D721Med (cell line): ENCODE results near the gene SLC4A4.

Experiments used
- DNase-seq: peaks from one replicate; pipeline ENCODE4 v3.0.0; 2011; ENCODE audit warnings: low spot score; ENCODE audit not compliant: insufficient read length
- FAIRE-seq: peaks from 2 replicates; lab custom pipeline; 2011; peaks lifted over from hg19 to GRCh38; lab: Jason Lieb, UNC
- TF ChIP-seq, protein P1 (sequence below): IDR thresholded peaks from 2 replicates; pipeline ENCODE4 v1.5.1; 2012; ENCODE audit warnings: mild to moderate bottlenecking, control low read depth; ENCODE audit not compliant: insufficient read depth; ENCODE audit errors: missing control alignments

Gene SLC4A4

DNA sequence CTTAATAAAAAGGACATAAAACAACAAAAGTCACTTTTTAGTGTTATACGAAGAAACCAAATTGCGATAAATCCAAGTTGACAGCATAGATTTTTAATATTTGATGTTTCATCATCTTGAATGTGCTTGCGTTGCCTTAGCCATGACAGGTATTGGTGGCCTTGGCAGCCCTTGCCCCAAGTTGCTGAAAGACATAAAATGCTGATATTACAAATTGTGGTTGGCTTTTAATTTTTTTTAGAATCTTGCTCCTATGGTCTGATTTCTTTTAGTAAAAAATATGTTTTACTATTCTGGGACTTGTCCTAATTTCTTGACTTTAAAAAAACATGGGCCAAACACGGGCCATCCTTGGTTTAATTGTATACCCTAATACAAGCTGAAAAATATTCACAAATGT, 122.6 kb downstream of the SLC4A4 start:
- FAIRE-seq = no peak
- no peak for DNase-seq
- TF ChIP-seq, protein P1, sequence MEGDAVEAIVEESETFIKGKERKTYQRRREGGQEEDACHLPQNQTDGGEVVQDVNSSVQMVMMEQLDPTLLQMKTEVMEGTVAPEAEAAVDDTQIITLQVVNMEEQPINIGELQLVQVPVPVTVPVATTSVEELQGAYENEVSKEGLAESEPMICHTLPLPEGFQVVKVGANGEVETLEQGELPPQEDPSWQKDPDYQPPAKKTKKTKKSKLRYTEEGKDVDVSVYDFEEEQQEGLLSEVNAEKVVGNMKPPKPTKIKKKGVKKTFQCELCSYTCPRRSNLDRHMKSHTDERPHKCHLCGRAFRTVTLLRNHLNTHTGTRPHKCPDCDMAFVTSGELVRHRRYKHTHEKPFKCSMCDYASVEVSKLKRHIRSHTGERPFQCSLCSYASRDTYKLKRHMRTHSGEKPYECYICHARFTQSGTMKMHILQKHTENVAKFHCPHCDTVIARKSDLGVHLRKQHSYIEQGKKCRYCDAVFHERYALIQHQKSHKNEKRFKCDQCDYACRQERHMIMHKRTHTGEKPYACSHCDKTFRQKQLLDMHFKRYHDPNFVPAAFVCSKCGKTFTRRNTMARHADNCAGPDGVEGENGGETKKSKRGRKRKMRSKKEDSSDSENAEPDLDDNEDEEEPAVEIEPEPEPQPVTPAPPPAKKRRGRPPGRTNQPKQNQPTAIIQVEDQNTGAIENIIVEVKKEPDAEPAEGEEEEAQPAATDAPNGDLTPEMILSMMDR = no peak

DNA sequence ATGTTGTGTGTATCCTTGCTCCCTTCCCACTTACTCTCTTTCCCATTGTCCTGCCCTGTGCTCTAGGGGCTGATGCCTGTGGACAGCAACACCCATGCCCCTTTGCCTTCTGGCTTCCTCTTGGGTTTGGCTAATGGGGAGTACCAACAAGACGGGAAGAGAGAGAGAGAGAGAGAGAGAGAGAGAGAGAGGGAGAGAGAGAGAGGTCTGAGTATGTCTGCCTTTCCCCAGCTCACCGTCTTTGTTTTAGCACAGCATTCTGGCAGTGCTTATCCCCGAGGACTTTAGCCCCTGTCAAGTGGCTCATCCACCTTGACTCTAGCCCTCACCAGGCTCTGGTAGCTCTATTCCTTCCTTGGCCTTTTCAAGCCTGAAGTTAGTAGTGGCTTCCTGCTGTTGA, 128.0 kb downstream of the SLC4A4 start:
- TF ChIP-seq, protein P1 = no peak
- FAIRE-seq = no peak
- no peak for DNase-seq

DNA sequence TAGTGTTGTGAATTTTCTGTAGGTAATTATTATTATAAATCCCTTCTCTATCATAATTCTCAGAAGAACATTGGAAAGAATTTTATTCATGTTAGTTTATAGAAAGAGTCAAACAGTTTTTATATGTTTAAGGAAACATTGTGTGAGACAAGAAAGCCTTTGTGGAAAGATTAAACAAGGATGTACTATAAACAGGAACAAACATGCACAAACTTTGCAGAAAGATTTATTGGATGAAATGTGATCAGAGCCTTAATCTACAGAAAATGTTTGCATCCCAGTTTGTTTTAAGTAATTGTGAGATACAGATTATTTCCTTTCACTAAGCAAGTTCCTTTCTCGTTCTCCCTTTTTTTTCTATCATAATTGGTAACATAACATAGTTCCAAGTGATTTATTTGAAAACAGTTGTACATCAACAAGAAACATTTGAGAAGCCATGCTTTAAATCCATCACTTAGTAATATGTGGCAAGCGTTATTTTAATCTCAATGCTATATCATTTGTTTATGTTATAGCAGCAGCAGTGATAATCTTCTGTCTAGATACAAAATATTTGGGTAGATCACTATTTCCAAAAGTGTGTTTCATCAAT, 129.4 kb downstream of the SLC4A4 start:
- DNase-seq (no peak), FAIRE-seq (no peak)
- TF ChIP-seq, protein P1 = no peak

DNA sequence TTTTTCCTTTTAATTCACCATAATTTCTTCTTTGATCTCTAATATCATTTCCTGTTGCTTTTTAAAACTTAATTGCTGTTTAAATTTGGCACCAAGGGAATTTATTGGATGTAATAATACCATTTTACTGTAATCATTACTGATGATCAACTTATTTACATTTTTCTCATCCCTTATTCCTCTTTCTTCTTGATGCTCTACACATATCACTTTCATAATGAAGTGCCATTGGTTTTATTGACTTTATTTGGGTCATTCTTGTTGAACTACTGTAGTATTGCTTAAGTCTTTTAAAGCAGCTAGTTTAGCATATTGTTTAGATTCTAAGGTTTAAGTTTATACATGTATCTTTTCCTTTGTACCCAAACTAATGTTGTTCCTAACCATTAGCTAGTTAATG, 130.7 kb downstream of the SLC4A4 start:
- FAIRE-seq (no peak), DNase-seq (no peak)
- TF ChIP-seq, protein P1 = no peak

DNA sequence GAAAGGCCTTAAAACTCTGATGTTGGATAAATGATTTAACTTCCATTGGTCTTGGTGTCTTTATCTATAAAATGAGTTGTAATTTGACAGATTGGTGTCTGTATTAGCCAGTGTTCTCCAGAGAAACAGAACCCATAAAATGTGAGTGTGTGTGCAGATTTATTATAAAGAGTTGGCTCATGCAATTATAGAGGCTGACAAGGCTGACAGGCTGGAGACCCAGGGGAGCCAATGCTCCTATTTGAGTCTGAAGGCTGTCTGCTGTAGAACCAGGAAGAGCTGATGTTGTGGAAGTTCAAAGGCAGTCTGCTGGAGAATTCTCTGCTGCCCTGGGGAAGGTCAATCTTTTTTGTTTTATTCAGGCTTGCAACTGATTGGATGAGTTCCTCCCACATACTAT, 131.7 kb downstream of the SLC4A4 start:
- TF ChIP-seq, protein P1 = no peak
- FAIRE-seq = no peak
- no peak for DNase-seq

DNA sequence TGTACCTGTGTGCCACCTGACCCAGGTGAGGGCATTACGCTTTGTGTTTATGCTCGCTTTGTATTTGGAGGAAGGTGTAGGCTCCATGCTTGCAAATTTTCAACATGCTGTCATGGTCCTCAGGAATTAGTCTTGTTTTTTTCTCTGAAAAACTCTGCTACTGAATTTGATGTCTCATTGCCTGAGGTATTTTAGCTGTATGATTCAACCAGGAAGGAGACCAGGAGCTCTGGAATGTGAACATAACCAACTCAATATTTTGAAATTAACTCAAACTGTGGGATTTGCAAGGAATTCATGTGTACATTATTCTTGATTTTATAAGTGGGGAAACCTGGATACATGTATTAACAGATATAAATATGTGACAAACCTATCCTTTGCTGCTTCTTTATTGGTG, 134.1 kb downstream of the SLC4A4 start:
- DNase-seq (no peak), FAIRE-seq (no peak)
- TF ChIP-seq, protein P1 = no peak

DNA sequence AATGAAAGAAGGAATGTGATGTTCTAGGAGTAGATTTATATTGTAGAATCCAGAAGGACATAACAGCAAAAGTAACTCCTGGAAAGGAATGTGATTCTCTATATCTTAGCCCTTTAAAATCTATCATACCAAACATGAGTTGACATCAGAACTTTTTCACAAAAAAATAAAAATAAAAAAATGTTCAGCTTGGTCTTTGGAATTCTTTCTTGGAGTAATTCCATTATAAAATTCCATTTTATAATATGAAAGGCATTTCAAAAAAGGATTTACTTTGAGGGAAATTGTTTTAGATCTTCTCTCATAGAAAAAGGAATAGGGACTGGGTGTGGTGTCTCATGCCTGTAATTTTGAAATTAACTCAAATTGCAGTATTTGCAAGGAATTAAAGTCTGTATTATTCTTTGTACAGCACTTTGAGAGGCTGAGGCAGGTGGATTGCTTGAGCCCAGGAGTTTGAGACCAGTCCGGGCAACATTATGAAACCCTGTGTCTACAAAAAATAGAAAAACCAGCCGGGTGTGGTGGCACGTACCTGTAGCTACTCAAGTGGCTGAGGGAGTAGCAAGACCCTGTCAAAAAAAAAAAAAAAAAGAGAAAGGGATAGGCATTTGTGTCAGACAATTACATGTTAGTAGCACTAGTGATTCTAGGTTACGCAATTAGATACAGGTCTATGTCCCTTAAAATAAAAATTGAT, 134.9 kb downstream of the SLC4A4 start:
- DNase-seq (no peak), FAIRE-seq (no peak)
- TF ChIP-seq, protein P1 = no peak
